Fibroblast of lung (primary cell): Measurements from ENCODE around the gene WDFY1.

Experiments
- CTCF ChIP-seq, 2 donors: IDR thresholded peaks in 1 of 2; conservative IDR thresholded peaks in 1 of 2; 1 replicate in 1 of 2; 2 replicates in 1 of 2; pipeline ENCODE4 v1.5.1; 2011 to 2012; ENCODE audit warnings: low read length in 2 of 2, control low read depth in 1 of 2, inconsistent platforms in 1 of 2, low read depth in 1 of 2, mild to moderate bottlenecking in 1 of 2
- EZH2 ChIP-seq: IDR thresholded peaks from 2 replicates; pipeline ENCODE4 v1.5.1; 2012; ENCODE audit warnings: low read length, control low read depth, mild to moderate bottlenecking; ENCODE audit errors: missing control alignments

GRCh38 chr2:223937535-223937934 lies 7.6 kb downstream of the WDFY1 start:
- TF ChIP-seq CTCF (conservative IDR thresholded peaks at IDR 0.05 in 1 of 2, IDR thresholded peaks at IDR 0.05 in 1 of 2; ENCODE audit: low read depth in 1 of 2, low read length in 2 of 2) (no peak), EZH2 (no peak)
